CD4-positive, CD25-positive, alpha-beta regulatory T cell (primary cell): ENCODE data around the gene SYNE1. TPM values are rescaled to one million over a fixed set of nuclear protein-coding genes. Genes with fewer than 3 reads are reported as not detected.

Source experiments
- ATAC-seq, 2 donors: fragments of 150-1000 bp; cut with Tn5 transposase; one replicate each; pipeline ENCODE4 v1.10.0; 2021; ENCODE audit warnings: low read depth in 2 of 2, moderate number of reproducible peaks in 2 of 2, moderate library complexity in 1 of 2
- DNase-seq, 3 donors: peaks; one replicate each; pipeline versions ENCODE4 v3.0.0 to v3.0.0-alpha.2; 2012 to 2022; ENCODE audit warnings: mixed read lengths in 1 of 3
- H3K27ac ChIP-seq: one replicate; pipeline ENCODE4 v1.7.0; 2013; ENCODE audit warnings: mild to moderate bottlenecking, low read length; ENCODE audit not compliant: insufficient read depth, poor library complexity, severe bottlenecking
- H3K27me3 ChIP-seq: one replicate; pipeline ENCODE4 v1.7.0; 2013; ENCODE audit warnings: low read length; ENCODE audit not compliant: control insufficient read depth, insufficient read depth
- H3K36me3 ChIP-seq: one replicate; pipeline ENCODE4 v1.7.0; 2013; ENCODE audit warnings: mild to moderate bottlenecking, low read length, moderate library complexity; ENCODE audit not compliant: control insufficient read depth, insufficient read depth
- H3K4me1 ChIP-seq: 2 replicates; pipeline ENCODE4 v1.7.0; 2013; ENCODE audit warnings: mild to moderate bottlenecking, low read length; ENCODE audit not compliant: insufficient read depth, control insufficient read depth, poor library complexity, severe bottlenecking
- H3K4me3 ChIP-seq: one replicate; pipeline ENCODE4 v1.7.0; 2013; ENCODE audit warnings: low read depth, mild to moderate bottlenecking, low read length, moderate library complexity
- H3K9me3 ChIP-seq, 2 experiments: 1 replicate in 1 of 2; 2 replicates in 1 of 2; pipeline ENCODE4 v1.7.0; 2013; ENCODE audit warnings: low read length in 2 of 2, mild to moderate bottlenecking in 1 of 2, moderate library complexity in 1 of 2; ENCODE audit not compliant: control insufficient read depth in 2 of 2
- H3K27ac Mint-ChIP-seq, 3 donors: one replicate each; pipeline ENCODE4 v1.8.0; 2020 to 2022; ENCODE audit warnings: mild to moderate bottlenecking in 3 of 3, mixed read lengths in 3 of 3, moderate library complexity in 2 of 3
- H3K27me3 Mint-ChIP-seq: one replicate; pipeline ENCODE4 v1.8.0; 2022; ENCODE audit warnings: mild to moderate bottlenecking, mixed read lengths
- H3K36me3 Mint-ChIP-seq: one replicate; pipeline ENCODE4 v1.8.0; 2020; ENCODE audit warnings: mixed read lengths
- H3K4me1 Mint-ChIP-seq, 4 donors: one replicate each; pipeline ENCODE4 v1.8.0; 2020 to 2022; ENCODE audit warnings: mixed read lengths in 4 of 4, mild to moderate bottlenecking in 1 of 4
- H3K4me3 Mint-ChIP-seq, 4 donors: one replicate each; pipeline ENCODE4 v1.8.0; 2020 to 2022; ENCODE audit warnings: mild to moderate bottlenecking in 4 of 4, mixed read lengths in 4 of 4, moderate library complexity in 3 of 4
- H3K9me3 Mint-ChIP-seq, 7 donors: one replicate each; pipeline ENCODE4 v1.8.0; 2020 to 2022; ENCODE audit warnings: mixed read lengths in 7 of 7, mild to moderate bottlenecking in 3 of 7, moderate library complexity in 2 of 7
- polyA plus RNA-seq, 4 donors: library from polyadenylated mRNA; unstranded; fragments of 300-500 nt; fragmentation: Illumina TruSeq; gene quantifications; one replicate each; pipeline ENCODE4 v1.2.3, GENCODE V29; 2021
- total RNA-seq: library from RNA; stranded (reverse); gene quantifications from one replicate; pipeline ENCODE4 v1.2.3, GENCODE V29; 2022

The SYNE1 gene
- total and polyA plus RNA-seq, 5 donors from 2014 or later: 48.1 to 166 (median 57.3) TPM

DNA sequence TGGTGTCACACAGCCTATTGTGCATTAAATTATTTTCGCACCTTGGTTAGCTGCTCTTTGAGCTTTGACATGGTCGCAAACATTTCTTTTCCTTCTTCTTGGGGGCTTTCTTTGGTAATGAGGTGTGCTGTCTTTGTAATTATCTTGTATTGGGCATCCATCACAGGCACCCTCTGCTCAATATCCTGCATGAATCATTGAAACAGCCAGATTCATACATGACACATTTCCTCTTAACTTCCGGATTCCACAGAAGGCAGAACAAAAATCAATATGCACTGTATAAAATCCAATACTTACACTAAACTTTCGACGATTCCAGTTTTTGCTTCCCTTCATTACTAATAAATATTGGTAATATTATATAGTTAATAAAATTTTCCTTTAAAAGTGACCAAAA is 175.6 kb downstream of the SYNE1 start:
- no peaks in the 10 kb centered on the region for H3K27me3 ChIP-seq
- H3K36me3 Mint-ChIP-seq: no peaks in the 10 kb centered on the region

DNA sequence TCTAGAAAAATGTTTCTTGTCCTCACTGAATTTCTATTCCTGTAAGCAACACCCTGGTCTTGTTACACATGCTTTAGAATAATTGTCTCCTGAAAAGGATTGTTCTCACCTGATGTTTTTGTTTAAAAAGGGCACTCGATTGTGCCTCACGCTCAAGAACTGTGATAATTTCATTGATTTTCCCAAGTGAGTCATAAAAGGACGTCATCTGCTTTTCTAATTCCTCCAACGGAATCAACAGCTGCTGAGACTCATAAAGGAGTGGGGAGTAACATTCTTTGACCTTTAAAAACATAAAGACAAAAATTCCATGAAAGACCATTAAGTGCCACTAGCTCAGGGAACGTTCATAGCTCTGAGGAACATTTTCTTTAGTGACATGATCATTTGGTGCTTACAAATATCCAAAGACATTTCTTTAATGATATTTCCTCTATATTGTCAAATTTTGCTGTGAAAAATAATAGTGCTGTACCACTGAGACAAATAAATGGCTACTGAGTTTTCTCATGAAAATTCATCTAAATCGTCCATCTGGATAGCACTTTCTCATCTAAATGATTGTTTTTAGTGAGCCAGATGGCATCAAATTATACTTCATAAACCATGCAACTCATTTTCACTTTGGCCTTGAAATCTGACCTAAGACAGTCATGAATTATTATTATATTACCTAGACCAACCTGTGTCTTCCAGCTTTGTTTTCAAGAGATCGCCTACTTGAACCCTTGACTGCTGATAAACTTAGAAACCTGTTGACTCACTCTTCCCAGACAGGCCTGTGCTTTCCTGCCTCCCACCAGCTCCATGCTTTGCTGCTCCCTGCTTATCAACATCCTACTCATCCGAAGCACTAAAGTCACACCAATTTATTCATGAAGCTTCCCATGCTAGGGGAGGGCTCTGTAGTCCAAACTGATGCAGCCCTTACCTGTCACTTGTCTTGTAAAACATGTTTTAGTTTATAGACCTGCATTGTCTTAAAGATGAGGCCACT is 178.2 kb downstream of the SYNE1 start:
- Mint-ChIP-seq H3K27ac (no peak overlapping the region), H3K36me3 (no peaks in the 10 kb centered on the region), H3K4me1 (peaks cover 0 to 7% (median 4%) of the 10 kb centered on the region in 4 donors), H3K4me3 (no peak overlapping the region), H3K9me3 (peaks cover 0 to 1% (median 0%) of the 10 kb centered on the region in 7 donors), H3K27me3 (peaks cover 17% of the 10 kb centered on the region)
- no peaks in the 10 kb centered on the region for H3K9me3 ChIP-seq
- H3K4me1 ChIP-seq: no peaks in the 10 kb centered on the region
- no peaks in the 10 kb centered on the region for H3K27me3 ChIP-seq
- no peak overlapping the region for H3K27ac ChIP-seq
- H3K4me3 ChIP-seq: no peak overlapping the region
- ATAC-seq (no peak), DNase-seq (no peak)
- no peaks in the 10 kb centered on the region for H3K36me3 ChIP-seq

More for the DNA sequence above, 175.6 kb downstream of the SYNE1 start:
- Histone ChIP-seq H3K36me3 (no peaks in the 10 kb centered on the region), H3K4me3 (no peak overlapping the region), H3K27ac (no peak overlapping the region), H3K9me3 (no peaks in the 10 kb centered on the region), H3K4me1 (no peaks in the 10 kb centered on the region)
- Mint-ChIP-seq H3K4me3 (no peak overlapping the region), H3K27me3 (peaks cover 17% of the 10 kb centered on the region), H3K27ac (no peak overlapping the region), H3K4me1 (peaks cover 0 to 7% (median 4%) of the 10 kb centered on the region in 4 donors), H3K9me3 (no peaks in the 10 kb centered on the region)
- DNase-seq (no peak), ATAC-seq (no peak)

DNA sequence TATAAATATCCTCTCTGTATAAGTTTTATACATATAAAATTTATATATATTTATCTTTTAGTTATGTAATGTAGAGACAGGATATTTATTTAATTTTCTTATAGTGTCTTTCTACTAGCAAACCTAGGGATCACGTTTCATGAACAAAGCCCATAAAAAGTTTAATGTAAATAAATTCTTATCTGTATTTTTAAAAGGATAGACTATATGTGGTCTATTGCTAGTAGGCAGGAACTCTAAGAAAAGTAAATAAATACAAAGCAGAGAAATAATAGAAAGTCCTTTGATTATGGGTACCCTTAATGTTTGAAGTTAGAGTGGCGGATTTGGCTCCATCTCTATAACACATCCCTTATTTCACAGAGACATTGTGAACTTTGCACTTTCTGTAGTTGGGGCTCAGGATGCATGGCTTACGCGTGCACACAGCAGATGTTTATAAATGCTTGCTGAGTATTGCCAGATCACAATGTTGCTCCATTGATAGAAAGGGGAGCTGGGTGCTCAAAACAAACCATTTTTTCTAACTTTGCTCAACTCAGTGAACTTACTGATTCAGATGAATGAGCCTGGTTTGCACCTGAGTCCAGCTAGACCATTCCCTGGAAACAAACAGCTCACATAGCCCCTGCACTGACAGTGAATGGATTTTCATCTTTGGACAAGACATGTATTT is 179.1 kb downstream of the SYNE1 start:
- Mint-ChIP-seq H3K36me3 (no peaks in the 10 kb centered on the region), H3K9me3 (peaks cover 0 to 1% (median 0%) of the 10 kb centered on the region in 7 donors), H3K4me1 (peaks cover 0 to 4% (median 3%) of the 10 kb centered on the region in 4 donors), H3K27me3 (peaks cover 12% of the 10 kb centered on the region), H3K4me3 (no peak overlapping the region), H3K27ac (no peak overlapping the region)
- Histone ChIP-seq H3K4me1 (no peaks in the 10 kb centered on the region), H3K27me3 (no peaks in the 10 kb centered on the region), H3K9me3 (no peaks in the 10 kb centered on the region), H3K4me3 (no peak overlapping the region), H3K36me3 (no peaks in the 10 kb centered on the region), H3K27ac (no peak overlapping the region)
- ATAC-seq (no peak), DNase-seq (no peak)

DNA sequence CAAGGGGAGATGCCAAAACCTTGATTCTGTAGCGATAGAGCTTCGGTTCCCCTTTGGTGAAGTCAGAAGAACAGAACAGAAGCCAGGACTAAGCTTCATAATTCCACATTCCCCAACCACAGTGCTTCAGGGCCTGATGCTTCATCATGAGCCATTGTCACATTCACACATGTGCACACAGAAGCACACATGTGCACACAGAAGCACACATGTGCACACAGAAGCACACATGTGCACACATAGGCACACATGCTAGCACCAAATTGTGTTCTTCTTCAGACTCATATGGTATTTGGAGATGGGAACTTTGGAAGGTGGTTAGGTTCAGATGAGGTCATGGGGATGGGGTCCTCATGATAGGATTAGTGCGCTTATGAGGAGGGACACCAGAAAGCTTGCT is 183.2 kb downstream of the SYNE1 start:
- Mint-ChIP-seq H3K9me3 (peaks cover 0 to 8% (median 1%) of the 10 kb centered on the region in 7 donors), H3K27ac (no peak overlapping the region), H3K4me3 (no peak overlapping the region), H3K4me1 (no peaks in the 10 kb centered on the region), H3K27me3 (peaks cover 5% of the 10 kb centered on the region), H3K36me3 (no peaks in the 10 kb centered on the region)
- Histone ChIP-seq H3K27ac (no peak overlapping the region), H3K36me3 (no peaks in the 10 kb centered on the region), H3K4me1 (no peaks in the 10 kb centered on the region), H3K4me3 (no peak overlapping the region), H3K27me3 (no peaks in the 10 kb centered on the region), H3K9me3 (no peaks in the 10 kb centered on the region)
- ATAC-seq (no peak), DNase-seq (no peak)

DNA sequence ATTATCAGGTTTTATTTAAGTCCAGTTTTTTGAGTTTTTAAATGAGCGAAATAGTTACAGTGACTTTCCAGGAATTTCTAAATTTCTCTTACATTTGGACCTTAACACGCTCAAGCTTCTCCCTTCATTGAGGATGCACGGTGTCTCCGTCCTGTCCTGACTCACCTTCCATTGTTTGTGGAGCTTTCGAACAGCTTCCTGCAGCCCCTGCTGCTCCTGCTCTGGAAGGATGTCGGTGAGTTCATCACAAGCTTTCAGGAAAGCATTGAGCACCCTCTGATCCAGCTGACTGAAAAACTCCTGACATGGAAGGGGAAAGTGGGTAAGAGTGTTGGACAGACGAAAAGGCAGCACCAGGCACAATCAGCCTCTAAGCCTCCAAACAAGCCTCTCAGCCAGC is 183.7 kb downstream of the SYNE1 start:
- no peaks in the 10 kb centered on the region for H3K27me3 ChIP-seq
- no peaks in the 10 kb centered on the region for H3K36me3 ChIP-seq
- H3K9me3 ChIP-seq: no peaks in the 10 kb centered on the region
- ATAC-seq (no peak), DNase-seq (no peak)
- no peak overlapping the region for H3K4me3 Mint-ChIP-seq
- H3K4me1 ChIP-seq: no peaks in the 10 kb centered on the region
- H3K4me3 ChIP-seq: no peak overlapping the region
- no peaks in the 10 kb centered on the region for H3K36me3 Mint-ChIP-seq
- H3K27ac ChIP-seq: no peak overlapping the region
- H3K27me3 Mint-ChIP-seq: peaks cover 5% of the 10 kb centered on the region
- peaks cover 0 to 8% (median 1%) of the 10 kb centered on the region in 7 donors for H3K9me3 Mint-ChIP-seq
- H3K4me1 Mint-ChIP-seq: no peaks in the 10 kb centered on the region
- H3K27ac Mint-ChIP-seq: no peak overlapping the region

DNA sequence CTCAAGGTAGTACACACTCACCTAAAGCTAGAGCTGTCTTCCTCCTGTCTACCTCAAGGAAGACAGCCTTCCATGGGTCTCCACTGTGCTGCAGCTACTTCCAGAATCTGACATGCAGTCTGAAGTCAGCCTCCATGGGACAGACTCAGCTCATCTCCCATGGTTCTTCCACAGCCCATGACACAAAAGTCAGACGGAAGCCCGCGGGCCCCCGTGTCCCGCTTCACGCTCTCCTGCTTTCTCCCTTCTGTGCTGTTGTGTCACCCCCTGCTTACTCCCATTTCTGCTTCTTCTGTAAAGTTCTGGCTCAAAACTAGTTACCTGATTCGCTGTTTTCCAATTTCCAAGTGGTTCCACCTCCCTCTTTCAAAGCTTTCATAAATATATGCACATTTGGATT is 184.5 kb downstream of the SYNE1 start:
- Histone ChIP-seq H3K4me3 (no peak overlapping the region), H3K4me1 (no peaks in the 10 kb centered on the region), H3K27ac (no peak overlapping the region), H3K9me3 (no peaks in the 10 kb centered on the region), H3K36me3 (no peaks in the 10 kb centered on the region), H3K27me3 (no peaks in the 10 kb centered on the region)
- Mint-ChIP-seq H3K4me1 (no peaks in the 10 kb centered on the region), H3K4me3 (no peak overlapping the region), H3K27me3 (peaks cover 5% of the 10 kb centered on the region), H3K27ac (no peak overlapping the region), H3K9me3 (peaks cover 0 to 8% (median 1%) of the 10 kb centered on the region in 7 donors), H3K36me3 (no peaks in the 10 kb centered on the region)
- DNase-seq (no peak), ATAC-seq (no peak)

DNA sequence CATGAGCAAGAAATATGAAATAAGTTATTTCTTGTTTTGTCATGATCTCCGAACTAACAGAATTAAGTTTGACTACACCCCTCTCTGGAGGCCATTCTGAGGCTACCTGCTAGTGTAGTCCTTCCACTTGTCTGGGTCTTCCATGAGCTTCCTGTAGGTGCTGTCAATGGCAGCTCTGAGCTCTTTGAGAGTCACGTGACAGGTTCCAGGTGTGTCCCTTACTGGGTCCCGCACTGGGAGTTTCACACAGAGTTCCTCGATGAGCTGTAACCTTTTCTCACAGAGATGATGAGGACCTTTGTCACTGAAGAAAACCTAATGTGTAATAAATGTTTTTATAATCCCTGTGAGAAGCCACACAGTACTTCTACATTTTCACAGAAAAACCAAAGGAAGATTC is 186.6 kb downstream of the SYNE1 start:
- Histone ChIP-seq H3K27ac (no peak overlapping the region), H3K9me3 (no peaks in the 10 kb centered on the region), H3K4me1 (no peaks in the 10 kb centered on the region), H3K27me3 (no peaks in the 10 kb centered on the region), H3K36me3 (no peaks in the 10 kb centered on the region), H3K4me3 (no peak overlapping the region)
- H3K4me1 Mint-ChIP-seq: no peaks in the 10 kb centered on the region
- no peaks in the 10 kb centered on the region for H3K27me3 Mint-ChIP-seq
- H3K9me3 Mint-ChIP-seq: peaks cover 0 to 8% (median 0%) of the 10 kb centered on the region in 7 donors
- H3K27ac Mint-ChIP-seq: no peak overlapping the region
- DNase-seq: no peak
- H3K36me3 Mint-ChIP-seq: no peaks in the 10 kb centered on the region
- no peak overlapping the region for H3K4me3 Mint-ChIP-seq
- ATAC-seq: no peak
